ENCODE measurements around the gene IFNAR1.
A peak's percentile ranks its signal among the peaks of the same experiment; 100 is the strongest.
"Not testable (repeated sequence)": the region's sequence is repeated elsewhere in the genome, so short reads cannot be mapped to it uniquely, and the experiment has no call there.

The IFNAR1 gene

GRCh38 chr21:33305938-33306337 is 18.8 kb upstream of the IFNAR1 start:
- DNase-seq (ENCODE audit: low read depth in 3 of 3) = no peak

DNA sequence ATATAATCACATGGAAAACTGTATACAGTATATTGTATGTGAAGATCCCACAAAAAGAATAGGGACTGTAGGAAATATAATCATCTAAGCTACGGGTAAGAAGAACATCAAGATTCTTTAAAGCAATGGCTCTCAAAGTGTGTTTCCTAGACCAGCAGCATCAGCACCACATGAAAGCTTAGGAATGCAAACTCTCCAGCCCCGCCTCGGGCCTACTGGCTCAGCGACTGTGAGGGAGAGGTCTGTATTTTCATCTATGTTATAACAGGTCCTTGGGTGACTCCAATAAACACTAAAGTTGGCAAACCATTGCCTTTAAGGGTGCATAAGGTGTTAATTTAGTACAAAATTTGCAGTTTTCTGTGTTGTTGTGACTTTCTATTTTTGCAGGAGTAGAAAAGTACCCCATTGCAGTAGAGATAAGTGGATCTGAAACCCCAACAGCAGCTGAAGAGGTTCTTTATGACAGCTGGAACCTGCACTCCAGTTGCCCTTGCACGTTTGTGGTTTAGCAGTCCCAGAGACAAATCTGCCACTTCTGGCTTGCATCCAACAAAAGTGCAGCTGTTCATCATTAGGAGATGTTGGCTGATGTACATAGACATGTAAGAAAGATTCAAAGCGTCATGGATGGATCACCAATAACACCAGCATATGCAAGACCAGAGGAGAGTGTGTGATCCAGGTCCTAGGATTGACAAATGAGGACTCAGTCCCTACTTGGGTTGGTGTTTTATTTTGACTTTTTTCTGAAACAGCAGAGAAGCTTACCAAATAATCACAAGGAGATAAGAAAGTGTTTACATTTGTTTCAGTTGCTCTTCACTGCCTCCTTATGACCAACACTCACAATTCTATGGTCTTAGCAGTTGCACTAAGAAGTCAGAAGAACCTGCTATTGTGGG is 15.9 kb upstream of the IFNAR1 start:
- no peak for DNase-seq (ENCODE audit: low read depth in 3 of 3)

DNA sequence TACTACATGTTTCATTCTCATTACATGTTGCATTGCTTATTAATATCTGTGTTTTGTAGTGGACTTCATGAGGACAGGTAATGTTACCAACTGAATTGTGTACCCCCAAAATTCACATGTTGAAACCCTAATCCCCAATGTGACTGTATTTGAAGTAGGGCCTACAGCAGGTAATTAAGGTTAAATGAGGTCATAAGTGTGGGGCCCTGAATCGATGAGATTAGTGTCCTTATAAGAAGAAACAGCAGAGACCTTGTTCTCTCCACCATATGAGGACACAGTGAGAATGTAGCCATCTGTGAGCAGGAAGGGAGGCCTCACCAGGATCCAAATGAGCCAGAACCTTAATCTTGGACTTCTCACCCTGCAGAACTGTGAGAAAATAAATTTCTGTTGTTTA is 15.0 kb upstream of the IFNAR1 start:
- no peak for DNase-seq (ENCODE audit: low read depth in 3 of 3)

GRCh38 chr21:33312121-33312520 is 12.6 kb upstream of the IFNAR1 start:
- DNase-seq (ENCODE audit: low read depth in 3 of 3) = no peak

GRCh38 chr21:33313183-33313582 is 11.6 kb upstream of the IFNAR1 start:
- DNase-seq (ENCODE audit: low read depth in 3 of 3) = no peak

DNA sequence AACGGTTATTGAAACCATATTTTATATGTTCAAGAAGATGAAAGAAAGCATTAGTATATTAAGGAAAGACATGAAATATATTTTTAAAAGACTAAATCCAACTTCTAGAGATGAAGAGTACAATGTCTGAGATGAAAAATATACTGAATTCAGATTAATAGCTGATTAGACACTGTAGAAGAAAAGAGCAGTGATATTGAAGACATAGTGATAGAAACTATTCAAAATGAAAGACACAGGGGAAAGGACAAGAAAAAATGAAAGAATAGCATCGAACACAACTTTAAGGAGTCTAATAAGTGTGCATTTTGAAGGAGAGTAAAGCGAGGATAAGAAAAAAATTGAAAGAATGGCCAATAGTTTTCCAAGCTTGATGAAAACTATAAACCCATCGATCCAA is 11.2 kb upstream of the IFNAR1 start:
- no peak for DNase-seq (ENCODE audit: low read depth in 3 of 3)

DNA sequence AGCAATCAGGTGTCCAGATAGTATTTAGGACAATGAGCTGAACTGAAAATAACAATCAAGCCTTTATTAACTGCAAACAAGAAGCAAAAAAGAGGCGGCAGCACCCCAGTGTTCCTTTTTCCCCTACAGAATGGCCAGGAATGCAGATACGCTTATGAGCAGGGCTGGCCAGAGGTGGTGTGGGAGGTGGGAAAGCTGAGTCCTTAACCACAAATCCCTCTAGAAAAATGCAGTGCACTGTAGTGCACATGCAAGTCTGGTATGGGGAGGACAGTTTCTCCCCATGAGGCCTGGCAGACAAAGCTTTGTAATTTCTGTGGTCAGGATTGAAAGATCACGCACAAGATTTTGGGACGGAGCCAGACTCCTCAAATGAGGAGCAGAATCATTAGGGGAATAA is 10.7 kb upstream of the IFNAR1 start:
- DNase-seq (ENCODE audit: low read depth in 3 of 3) = no peak

DNA sequence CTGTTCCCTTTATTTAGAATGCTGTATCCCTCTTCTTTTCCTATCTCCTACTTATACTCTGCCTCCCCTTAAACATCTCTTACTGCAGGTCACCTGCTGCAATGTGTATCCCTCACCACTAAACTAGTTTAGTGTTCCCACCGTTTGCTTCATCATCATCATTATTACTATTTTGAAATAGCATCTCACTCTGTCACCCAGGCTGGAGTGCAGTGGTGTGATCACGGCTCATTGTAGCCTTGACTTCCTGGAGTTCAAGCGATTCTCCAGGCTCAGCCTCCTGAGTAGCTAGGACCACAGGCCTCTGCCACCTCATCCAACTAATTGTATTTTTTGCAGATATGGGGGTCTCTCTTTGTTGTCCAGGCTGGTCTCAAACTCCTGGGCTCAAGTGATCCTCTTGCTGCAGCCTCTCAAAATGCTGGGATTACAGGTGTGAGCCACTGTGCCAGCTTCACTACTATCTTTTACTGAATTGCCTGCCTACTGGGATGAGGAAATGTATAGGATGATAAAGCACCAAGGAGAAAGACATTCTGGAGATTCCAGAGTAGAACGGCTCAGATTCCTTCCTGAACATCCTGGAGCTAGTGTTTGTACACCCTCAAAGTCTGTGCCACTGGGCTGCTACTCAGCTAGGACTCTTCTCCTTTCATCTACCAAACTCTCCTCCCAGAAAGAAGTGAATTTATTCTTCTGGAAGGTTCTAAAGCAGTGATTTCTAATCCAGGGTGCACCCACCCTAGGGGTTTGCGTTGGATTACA is 8.6 kb upstream of the IFNAR1 start:
- DNase-seq (ENCODE audit: low read depth in 3 of 3) = no peak

DNA sequence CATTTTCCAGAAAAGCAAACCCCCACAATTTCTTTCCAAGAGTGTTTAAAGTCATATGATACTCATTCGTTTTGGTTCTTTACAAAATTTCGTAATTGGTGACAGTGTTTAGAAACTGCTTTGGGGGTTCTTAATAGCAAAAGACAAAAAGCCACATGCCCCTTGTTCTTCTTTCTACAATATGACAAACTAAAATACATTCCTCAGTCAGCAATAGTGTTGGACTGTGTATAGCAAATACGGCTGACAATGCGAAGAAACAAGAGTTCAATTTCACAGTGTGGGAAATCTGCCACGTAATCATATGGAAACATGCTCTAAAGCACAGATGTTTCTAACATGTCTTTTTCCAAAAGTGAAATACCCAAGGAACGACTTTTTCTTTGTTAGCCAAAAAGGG is 7.6 kb upstream of the IFNAR1 start:
- no peak for DNase-seq (ENCODE audit: low read depth in 3 of 3)

DNA sequence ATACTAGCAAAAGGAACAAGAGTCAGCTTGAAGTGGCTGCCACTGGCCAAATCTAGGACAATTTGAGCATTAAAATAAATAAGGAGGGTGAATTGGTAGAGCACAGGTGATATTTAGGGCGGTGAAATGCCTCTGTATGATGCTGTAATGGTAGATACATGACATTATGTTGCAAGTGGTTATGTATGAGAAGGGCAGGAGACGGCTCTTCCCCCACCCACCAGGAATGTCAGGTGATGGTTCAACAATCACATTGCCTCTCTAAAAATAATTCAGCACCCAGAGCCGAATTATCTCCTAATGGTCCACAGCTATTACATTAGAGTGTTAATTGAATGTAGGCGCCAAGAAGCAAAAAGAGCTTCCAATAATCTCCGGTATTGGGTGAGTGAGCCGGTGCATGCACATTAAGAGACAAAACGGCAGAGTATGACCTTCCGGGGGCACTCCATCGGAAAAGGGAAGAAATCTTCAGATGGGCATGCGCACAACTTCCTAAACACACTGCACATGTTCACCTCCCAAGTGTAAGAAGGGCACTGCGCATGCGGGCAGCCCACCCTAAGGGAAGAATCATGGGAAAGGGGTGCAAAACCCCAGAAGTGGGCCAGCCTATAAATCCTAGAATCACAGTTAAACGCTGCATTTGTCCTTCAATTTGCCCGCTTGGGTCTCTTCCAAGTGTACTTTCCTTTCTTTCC is 6.8 kb upstream of the IFNAR1 start:
- DNase-seq (ENCODE audit: low read depth in 3 of 3) = no peak

- DNase-seq (ENCODE audit: low read depth in 3 of 3) = not testable (repeated sequence)
These were observed 3.8 kb upstream of the IFNAR1 start for GRCh38 chr21:33321005-33321404.

- DNase-seq (ENCODE audit: low read depth in 3 of 3) = not testable (repeated sequence)
These were observed 1.2 kb upstream of the IFNAR1 start for GRCh38 chr21:33323610-33324009.

DNA sequence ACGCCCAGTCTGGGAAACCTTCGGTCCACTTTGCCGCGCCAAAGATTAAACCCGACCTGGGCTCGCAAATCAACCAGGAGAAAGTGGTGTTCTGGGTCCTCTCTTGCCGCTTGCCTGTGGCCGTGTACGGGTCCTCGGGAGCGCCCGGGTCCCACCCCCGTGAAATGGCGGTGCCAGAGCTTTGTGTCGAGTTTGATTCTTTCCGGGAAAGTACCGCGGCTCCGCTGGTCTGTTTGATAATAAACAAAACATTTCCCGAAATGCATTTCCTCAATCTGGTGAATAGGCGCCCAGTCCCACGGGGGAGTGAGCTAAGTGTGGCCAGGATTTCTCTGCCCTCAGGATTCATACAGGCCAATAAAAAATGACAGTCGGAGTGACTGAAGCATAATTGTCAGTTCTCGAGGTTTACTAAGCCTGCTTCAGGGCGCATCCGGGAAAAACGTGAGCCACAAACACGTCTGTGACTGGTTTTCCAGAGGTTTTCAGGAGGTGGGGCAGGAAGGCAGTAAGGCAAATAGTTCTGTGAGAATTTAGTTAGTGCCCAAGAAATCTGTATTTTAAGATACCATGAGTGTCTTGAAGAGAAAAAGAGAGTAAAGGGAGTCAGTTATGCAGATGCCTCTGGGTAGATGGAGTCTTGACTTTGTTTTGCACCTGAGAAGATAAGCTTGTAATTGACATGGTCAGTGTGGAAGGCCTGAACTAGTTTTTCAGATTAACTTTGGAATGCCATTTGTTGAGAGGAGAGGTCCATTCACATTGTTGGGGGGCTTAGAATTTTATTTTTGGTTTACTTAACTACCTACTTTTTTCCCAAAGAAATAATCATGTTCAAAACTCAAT is 675 bp downstream of the IFNAR1 start:
- DNase-seq (ENCODE audit: low read depth in 3 of 3) = peak; percentile 51 to 65 (median 55)

- no peak for DNase-seq (ENCODE audit: low read depth in 3 of 3)
These were observed 2.6 kb downstream of the IFNAR1 start for GRCh38 chr21:33327326-33327725.

- DNase-seq (ENCODE audit: low read depth in 3 of 3) = no peak
These were observed 3.1 kb downstream of the IFNAR1 start for GRCh38 chr21:33327792-33328433.

- DNase-seq (ENCODE audit: low read depth in 3 of 3) = no peak
These were observed 6.0 kb downstream of the IFNAR1 start for GRCh38 chr21:33330726-33331125.

GRCh38 chr21:33332143-33332542 is 7.4 kb downstream of the IFNAR1 start:
- no peak for DNase-seq (ENCODE audit: low read depth in 3 of 3)

DNA sequence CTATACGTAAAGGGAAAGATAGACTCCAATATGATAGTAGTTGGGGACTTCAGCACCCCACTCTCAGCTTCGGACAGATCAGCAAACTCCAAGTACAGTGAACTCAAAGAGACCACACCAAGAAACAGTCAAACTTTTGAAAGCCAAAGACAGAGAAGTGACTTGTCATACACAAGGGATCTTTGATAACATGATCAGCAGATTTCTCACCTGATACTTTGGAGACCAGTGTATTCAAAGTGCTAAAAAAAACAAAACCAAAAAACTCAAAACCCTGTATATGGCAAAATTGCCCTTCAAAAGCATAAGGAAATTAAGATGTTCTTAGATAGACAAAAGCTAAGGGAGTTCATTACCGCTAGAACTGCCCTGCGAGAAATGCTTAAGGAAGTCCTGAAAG is 9.4 kb downstream of the IFNAR1 start:
- no peak for DNase-seq (ENCODE audit: low read depth in 3 of 3)

- DNase-seq (ENCODE audit: low read depth in 3 of 3) = no peak
These were observed 10.1 kb downstream of the IFNAR1 start for GRCh38 chr21:33334824-33335223.

GRCh38 chr21:33339135-33339534 is 14.4 kb downstream of the IFNAR1 start:
- DNase-seq (ENCODE audit: low read depth in 3 of 3) = no peak

GRCh38 chr21:33339918-33340317 is 15.1 kb downstream of the IFNAR1 start:
- DNase-seq (ENCODE audit: low read depth in 3 of 3) = no peak

All from stimulated activated CD4-positive, alpha-beta T cell treated with anti-CD3 and anti-CD28 coated beads, TNF-alpha, amount 100 ng/mL, for 24 hours (primary cell).